Peyer's patch (tissue), 4 donors: ENCODE measurements around the gene LENG1. TPM values are rescaled to one million over a fixed set of nuclear protein-coding genes. Genes with fewer than 3 reads are reported as not detected.

ENCODE experiments used
- DNase-seq, 3 donors: peaks; one replicate each; pipeline ENCODE4 v3.0.0-alpha.2; 2017 to 2019
- H3K27ac ChIP-seq, 4 donors: fragments of 200-600 bp; sonication (generic); one replicate each; pipeline ENCODE4 v1.5.1; 2016 to 2019
- H3K27me3 ChIP-seq, 2 donors: fragments of 200-600 bp; sonication (generic); one replicate each; pipeline ENCODE4 v1.5.1; 2019
- H3K36me3 ChIP-seq, 3 donors: fragments of 200-600 bp; sonication (generic); one replicate each; pipeline ENCODE4 v1.5.1; 2016 to 2019
- H3K4me1 ChIP-seq, 4 donors: fragments of 200-600 bp; sonication (generic); one replicate each; pipeline ENCODE4 v1.5.1; 2016 to 2019
- H3K4me3 ChIP-seq, 4 donors: fragments of 200-600 bp; sonication (generic); 1 replicate in 3 of 4; 2 replicates in 1 of 4; pipeline ENCODE4 v1.5.1; 2016 to 2019; ENCODE audit warnings: mild to moderate bottlenecking in 1 of 4
- H3K9me3 ChIP-seq, 4 donors: fragments of 200-600 bp; sonication (generic); one replicate each; pipeline ENCODE4 v1.5.1; 2016 to 2019; ENCODE audit warnings: mild to moderate bottlenecking in 1 of 4
- POLR2A ChIP-seq, 2 donors: fragments of 450-650 bp; IDR thresholded peaks; one replicate each; pipeline ENCODE4 v1.5.1; 2017; ENCODE audit warnings: antibody characterized with exemption in 2 of 2, mild to moderate bottlenecking in 2 of 2, moderate library complexity in 2 of 2
- total RNA-seq, 4 donors: library from RNA; depleted of rRNA; stranded (reverse); fragments of >200 nt; gene quantifications; one replicate each; pipeline ENCODE4 v1.1.0, GENCODE V29; 2016
- TF ChIP-seq, protein P1 (sequence below), 6 experiments: fragments of 450-650 bp in 4 of 6; fragments of 200-600 bp in 2 of 6; sonication (generic) in 1 of 6; IDR thresholded peaks; one replicate each; pipeline ENCODE4 v1.5.1; 2017 to 2019; ENCODE audit warnings: antibody characterized with exemption in 6 of 6, mild to moderate bottlenecking in 3 of 6, moderate library complexity in 1 of 6

The LENG1 gene
- total RNA-seq, 4 donors from 2014 or later = 2.9 to 28.9 (median 6.8) TPM

DNA sequence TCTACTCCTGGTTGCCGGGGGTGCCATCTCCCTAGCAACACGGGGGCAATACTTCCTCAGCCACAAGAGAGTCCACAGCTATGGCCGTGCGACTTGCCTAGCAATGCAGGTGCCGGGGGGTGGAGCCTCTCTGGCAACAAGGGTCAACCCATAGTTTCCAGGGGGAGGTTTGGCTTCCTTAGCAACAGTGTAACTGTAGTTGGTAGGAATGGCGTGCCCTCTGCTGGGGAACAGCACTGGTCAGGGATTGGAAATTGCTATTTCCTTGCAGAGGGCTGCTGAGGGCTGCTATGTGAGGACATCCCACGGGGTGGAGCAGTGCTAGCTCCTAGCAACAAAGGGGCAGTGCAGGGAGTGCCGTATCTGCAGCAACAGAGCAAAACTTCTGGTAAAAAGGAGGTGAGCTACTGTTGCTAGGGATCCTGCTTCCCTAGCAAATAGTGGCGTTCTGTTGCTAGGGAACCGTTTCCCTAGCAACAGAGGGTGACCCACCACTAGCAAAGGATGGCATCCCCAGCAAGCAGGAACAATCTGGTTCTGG, 20.5 kb upstream of the LENG1 start:
- Histone ChIP-seq H3K27me3 (no peaks in the 10 kb centered on the region), H3K9me3 (no peaks in the 10 kb centered on the region), H3K36me3 (peaks cover 0 to 60% (median 0%) of the 10 kb centered on the region in 3 donors), H3K4me1 (no peaks in the 10 kb centered on the region), H3K27ac (no peak overlapping the region), H3K4me3 (no peak overlapping the region)
- DNase-seq = peak in 2 of 3 donors; percentile 70 to 72
- no peak for TF ChIP-seq POLR2A (IDR thresholded peaks at IDR 0.05)
- TF ChIP-seq, protein P1, sequence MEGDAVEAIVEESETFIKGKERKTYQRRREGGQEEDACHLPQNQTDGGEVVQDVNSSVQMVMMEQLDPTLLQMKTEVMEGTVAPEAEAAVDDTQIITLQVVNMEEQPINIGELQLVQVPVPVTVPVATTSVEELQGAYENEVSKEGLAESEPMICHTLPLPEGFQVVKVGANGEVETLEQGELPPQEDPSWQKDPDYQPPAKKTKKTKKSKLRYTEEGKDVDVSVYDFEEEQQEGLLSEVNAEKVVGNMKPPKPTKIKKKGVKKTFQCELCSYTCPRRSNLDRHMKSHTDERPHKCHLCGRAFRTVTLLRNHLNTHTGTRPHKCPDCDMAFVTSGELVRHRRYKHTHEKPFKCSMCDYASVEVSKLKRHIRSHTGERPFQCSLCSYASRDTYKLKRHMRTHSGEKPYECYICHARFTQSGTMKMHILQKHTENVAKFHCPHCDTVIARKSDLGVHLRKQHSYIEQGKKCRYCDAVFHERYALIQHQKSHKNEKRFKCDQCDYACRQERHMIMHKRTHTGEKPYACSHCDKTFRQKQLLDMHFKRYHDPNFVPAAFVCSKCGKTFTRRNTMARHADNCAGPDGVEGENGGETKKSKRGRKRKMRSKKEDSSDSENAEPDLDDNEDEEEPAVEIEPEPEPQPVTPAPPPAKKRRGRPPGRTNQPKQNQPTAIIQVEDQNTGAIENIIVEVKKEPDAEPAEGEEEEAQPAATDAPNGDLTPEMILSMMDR (IDR thresholded peaks at IDR 0.05) = peak in 4 of 6 experiments; percentile 18 to 67 (median 62)

- DNase-seq = no peak
- Histone ChIP-seq H3K4me3 (no peak overlapping the region), H3K4me1 (no peaks in the 10 kb centered on the region), H3K27ac (no peak overlapping the region), H3K9me3 (no peaks in the 10 kb centered on the region), H3K36me3 (peaks cover 0 to 60% (median 0%) of the 10 kb centered on the region in 3 donors), H3K27me3 (no peaks in the 10 kb centered on the region)
- TF ChIP-seq, protein P1 (IDR thresholded peaks at IDR 0.05) = no peak
- TF ChIP-seq POLR2A (IDR thresholded peaks at IDR 0.05) = no peak
Observed at GRCh38 chr19:54179262-54179852, 19.8 kb upstream of the LENG1 start.

DNA sequence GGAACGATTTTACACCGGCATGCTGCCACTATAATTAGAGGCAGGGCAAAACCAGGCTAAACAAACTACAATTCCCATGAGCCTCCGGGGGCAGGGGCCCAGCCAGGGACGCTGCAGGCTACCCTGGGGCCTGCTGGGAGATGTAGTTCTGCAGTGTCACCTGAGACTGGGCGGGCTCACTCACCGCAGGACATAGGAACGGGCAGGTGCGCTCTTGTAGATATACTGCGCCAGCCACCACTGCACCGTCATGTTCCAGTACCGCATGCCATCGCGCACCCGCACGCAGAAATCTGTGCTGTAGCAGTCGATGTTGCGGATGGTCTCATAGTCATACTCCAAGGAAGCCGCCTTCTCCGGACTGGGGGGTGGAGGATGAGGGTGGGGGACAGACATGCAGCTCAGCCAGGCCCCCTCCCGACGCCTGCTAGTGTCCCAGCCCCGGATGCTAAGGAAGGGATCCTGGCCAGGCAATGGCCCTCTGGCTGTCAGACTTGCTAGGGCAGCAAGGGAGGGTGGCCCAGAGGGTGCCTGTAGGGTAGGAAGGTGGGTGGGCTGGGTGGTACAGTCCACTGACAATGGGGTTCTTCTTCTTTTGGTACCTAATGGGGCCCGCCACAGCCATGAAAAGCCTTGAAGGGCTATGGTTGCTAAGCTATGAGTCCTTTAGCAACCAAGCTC, 19.2 kb upstream of the LENG1 start:
- TF ChIP-seq, protein P1 (IDR thresholded peaks at IDR 0.05) = no peak
- Histone ChIP-seq H3K27ac (no peak overlapping the region), H3K4me3 (no peak overlapping the region), H3K27me3 (no peaks in the 10 kb centered on the region), H3K4me1 (no peaks in the 10 kb centered on the region), H3K9me3 (no peaks in the 10 kb centered on the region), H3K36me3 (peaks cover 0 to 58% (median 0%) of the 10 kb centered on the region in 3 donors)
- DNase-seq = no peak

DNA sequence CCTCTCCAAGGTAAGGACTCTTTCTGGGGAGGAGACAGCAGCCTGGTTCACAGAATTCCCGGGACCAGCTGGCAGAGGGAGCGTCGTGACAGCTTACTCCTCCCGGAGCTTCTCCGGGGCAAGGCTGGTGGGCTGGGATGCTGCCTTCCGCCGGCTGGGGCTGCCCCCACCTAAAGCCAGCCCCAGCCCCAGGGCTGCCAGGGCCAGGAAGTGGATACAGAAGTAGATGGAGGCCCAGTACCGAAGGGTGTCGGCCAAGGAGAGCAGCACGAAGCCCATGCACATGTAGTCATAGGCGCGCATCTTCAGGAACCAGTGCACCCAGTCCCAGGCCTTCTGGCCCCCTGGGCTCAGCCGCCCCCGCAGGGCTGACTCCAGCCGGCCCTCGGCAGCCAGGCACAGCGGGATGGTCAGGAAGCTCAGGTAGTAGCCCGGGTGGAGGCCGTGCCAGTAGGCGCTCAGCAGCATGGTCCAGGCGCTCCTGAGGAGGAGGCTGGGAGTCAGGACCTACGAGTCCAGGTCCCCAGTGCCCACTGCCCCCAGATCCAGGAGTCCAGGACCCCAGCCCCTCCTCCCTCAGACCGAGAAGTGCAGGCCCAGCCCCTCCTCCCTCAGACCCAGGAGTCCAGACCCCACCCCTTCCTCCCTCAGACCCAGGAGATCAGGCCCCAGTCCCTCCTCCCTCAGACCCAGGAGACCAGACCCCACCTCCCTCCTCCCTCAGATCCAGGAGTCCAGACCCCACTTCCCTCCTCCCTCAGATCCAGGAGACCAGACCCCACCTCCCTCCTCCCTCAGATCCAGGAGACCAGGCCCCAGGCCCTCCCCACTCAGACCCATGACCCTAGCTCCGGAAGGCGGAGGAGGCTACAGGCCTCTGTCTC, 14.7 kb upstream of the LENG1 start:
- Histone ChIP-seq H3K9me3 (no peaks in the 10 kb centered on the region), H3K4me3 (no peak overlapping the region), H3K27me3 (no peaks in the 10 kb centered on the region), H3K36me3 (peaks cover 0 to 28% (median 0%) of the 10 kb centered on the region in 3 donors), H3K4me1 (peaks cover 0 to 6% (median 4%) of the 10 kb centered on the region in 4 donors), H3K27ac (peak overlapping the region in 1 of 4 donors; percentile 9)
- peak in 1 of 3 donors; percentile 43 for DNase-seq
- TF ChIP-seq, protein P1 (IDR thresholded peaks at IDR 0.05) = no peak
- TF ChIP-seq POLR2A (IDR thresholded peaks at IDR 0.05) = no peak

DNA sequence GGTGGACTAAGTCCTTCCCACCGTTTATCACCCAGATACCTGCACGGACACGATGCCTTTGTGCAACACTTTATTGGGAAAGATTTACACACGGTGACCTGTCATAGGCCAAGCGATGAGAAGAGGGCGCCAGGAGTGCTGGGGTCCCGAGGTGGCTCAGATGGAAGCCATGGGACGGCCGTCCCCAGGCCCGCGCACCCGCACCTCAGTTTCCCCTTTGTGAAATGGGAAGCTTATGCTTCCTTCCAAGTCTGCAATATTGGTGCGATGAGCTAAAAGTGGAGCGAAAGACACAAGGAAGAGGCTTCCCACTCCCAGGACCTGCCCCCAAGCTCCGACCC, 13.8 kb upstream of the LENG1 start:
- H3K4me1 ChIP-seq = peaks cover 0 to 6% (median 5%) of the 10 kb centered on the region in 4 donors
- H3K4me3 ChIP-seq = peak overlapping the region in 2 of 4 donors; percentile 59 to 65
- H3K27me3 ChIP-seq = no peaks in the 10 kb centered on the region
- DNase-seq = no peak
- TF ChIP-seq, protein P1 (IDR thresholded peaks at IDR 0.05) = no peak
- TF ChIP-seq POLR2A (IDR thresholded peaks at IDR 0.05) = no peak
- peaks cover 0 to 23% (median 0%) of the 10 kb centered on the region in 3 donors for H3K36me3 ChIP-seq
- no peaks in the 10 kb centered on the region for H3K9me3 ChIP-seq
- peak overlapping the region in 2 of 4 donors; percentile 81 to 85 for H3K27ac ChIP-seq
